PFSK-1 (cell line): ENCODE data around the gene RIC3.

Experiments used
- FOXP2 ChIP-seq: optimal IDR thresholded peaks from 2 replicates; pipeline ENCODE3; 2011; ENCODE audit warnings: borderline replicate concordance, control low read depth, inconsistent platforms; ENCODE audit not compliant: insufficient read depth; ENCODE audit errors: extremely low read length, extremely low read depth
- POLR2AphosphoS5 ChIP-seq: IDR thresholded peaks from 2 replicates; pipeline ENCODE4 v1.6.1; 2012; ENCODE audit warnings: low read depth, mild to moderate bottlenecking, control low read depth, low read length, moderate library complexity
- REST ChIP-seq, 2 experiments: IDR thresholded peaks; 2 replicates each; pipeline versions ENCODE4 v1.6.1 to v1.8.0; 2011 to 2012; ENCODE audit warnings: low read depth in 2 of 2, low read length in 2 of 2, control low read depth in 1 of 2, inconsistent platforms in 1 of 2, mild to moderate bottlenecking in 1 of 2, moderate library complexity in 1 of 2; ENCODE audit not compliant: insufficient read depth in 1 of 2
- SIN3A ChIP-seq: IDR thresholded peaks from 2 replicates; pipeline ENCODE4 v1.6.1; 2012; ENCODE audit warnings: mild to moderate bottlenecking, low read length, moderate library complexity, borderline replicate concordance; ENCODE audit not compliant: insufficient read depth
- TAF1 ChIP-seq: IDR thresholded peaks from 2 replicates; pipeline ENCODE4 v1.6.1; 2012; ENCODE audit warnings: low read length, control low read depth, borderline replicate concordance; ENCODE audit not compliant: insufficient read depth

The RIC3 gene

DNA sequence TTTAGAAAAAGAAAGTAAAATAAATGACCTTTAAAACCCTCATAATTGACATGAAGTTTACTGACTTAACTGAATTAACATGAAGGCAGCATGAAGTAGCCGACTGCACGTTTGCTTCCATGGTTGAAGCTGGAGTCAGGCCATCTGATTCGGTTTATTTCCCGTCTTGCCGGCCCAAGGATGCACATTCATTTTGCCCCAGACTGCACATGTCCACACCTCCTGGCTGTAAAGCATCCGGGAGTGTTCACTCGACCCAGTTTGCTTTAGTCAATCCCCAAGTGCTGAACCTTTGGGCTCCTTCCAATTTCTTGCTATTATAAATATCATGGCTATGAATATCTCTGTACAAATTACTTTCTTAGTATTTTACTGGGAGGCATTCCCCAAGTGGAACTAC, 105.5 kb downstream of the RIC3 start:
- no peak for TF ChIP-seq SIN3A
- TF ChIP-seq TAF1: no peak
- 0 out of 4 replicates have a peak, but pooled peaks of 1 of the 2 experiments have one; percentile 12 for TF ChIP-seq REST (IDR thresholded peaks at IDR 0.05; ENCODE audit: insufficient read depth in 1 of 2, low read depth in 2 of 2, low read length in 2 of 2)

- no peak for TF ChIP-seq FOXP2
- no peak for TF ChIP-seq TAF1
- no peak for TF ChIP-seq SIN3A
- TF ChIP-seq POLR2AphosphoS5: no peak
- TF ChIP-seq REST (IDR thresholded peaks at IDR 0.05; ENCODE audit: insufficient read depth in 1 of 2, low read depth in 2 of 2, low read length in 2 of 2): no peak
These were observed 106.0 kb downstream of the RIC3 start for GRCh38 chr11:8062781-8063257.

DNA sequence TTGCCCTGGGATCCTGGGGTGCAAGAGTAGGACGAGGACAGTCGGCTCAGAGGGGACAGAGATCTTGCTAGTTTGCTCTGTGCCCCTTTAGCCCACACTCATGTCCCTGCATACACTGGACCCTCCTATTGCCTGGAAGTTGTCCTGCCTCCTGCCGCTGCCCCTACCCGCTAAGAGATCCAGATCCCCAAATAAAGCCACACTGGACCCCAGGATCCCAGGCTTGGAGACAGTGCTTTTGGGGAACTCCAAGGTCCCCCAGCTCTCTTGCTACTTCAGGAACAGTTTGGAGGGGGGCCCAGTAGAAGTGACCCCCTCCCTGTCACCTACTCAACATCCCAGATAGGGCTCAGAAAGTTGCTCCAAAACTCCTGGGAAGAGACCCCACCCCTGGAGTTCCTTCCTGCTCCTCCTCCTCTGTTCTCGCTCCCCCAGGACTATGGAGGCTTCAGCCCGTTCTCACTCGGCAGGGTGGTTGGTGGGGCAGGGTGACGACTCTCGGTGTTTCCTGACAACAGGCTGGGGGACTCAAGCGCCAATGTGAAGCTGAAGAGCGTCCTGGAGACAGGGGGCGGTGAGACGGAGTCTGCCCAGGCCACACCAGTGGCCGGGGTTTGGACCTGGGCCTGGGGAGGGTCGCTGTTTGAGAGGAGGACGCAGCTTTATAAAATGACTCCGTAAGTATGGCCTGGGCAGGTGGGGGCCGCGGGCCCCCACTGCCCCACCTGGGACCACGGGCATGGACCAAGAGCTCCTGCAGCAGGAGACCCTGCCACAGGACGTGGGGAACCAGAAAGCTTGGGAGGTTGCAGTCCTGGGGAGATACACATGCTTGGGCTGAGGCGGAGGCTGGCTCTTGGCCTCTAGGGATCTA, 107.0 kb downstream of the RIC3 start:
- no peak for TF ChIP-seq FOXP2
- no peak for TF ChIP-seq SIN3A
- no peak for TF ChIP-seq TAF1
- no peak for TF ChIP-seq POLR2AphosphoS5
- no peak for TF ChIP-seq REST (IDR thresholded peaks at IDR 0.05; ENCODE audit: insufficient read depth in 1 of 2, low read depth in 2 of 2, low read length in 2 of 2)

DNA sequence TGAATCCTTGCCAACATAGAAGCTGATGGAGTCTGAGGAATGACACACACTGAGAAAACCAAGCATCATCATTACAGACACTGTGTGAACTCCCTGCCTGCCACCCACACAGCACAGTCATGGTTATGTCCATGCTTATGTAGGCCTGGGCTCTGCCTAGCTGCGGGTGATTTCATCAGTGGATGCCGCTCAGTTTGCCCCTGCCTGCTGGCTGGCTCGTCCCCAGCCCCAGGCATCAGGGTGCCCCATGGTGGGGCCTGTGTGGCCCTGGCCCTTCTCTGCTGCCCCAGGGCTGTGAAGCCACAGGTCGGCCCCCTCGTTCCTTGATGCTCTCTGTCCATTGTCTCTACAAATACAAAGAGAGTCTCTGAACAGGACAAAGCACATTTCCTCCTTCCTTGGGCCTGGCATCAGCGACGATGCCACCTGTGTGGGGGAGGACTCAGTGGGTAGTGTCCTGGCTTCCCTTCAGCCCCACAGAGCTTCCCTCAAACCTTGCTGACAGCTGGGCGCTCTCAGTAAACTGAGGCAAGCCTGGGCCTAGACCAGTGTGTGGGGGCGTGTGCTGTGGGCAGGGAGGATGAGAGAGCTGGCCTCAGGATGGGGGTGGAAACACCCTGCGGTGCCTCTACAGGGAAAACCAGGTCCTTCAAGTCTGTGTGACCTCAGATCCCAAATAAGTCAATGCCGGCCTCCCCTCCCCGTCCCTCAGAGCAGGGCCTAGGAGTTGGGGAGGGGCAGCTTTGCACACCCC, 107.8 kb downstream of the RIC3 start:
- TF ChIP-seq SIN3A (no peak), TAF1 (no peak), REST (IDR thresholded peaks at IDR 0.05; ENCODE audit: insufficient read depth in 1 of 2, low read depth in 2 of 2, low read length in 2 of 2) (no peak), FOXP2 (no peak), POLR2AphosphoS5 (no peak)
